ENCODE data around the gene IRF2BP1.

IRF2BP1 gene

DNA sequence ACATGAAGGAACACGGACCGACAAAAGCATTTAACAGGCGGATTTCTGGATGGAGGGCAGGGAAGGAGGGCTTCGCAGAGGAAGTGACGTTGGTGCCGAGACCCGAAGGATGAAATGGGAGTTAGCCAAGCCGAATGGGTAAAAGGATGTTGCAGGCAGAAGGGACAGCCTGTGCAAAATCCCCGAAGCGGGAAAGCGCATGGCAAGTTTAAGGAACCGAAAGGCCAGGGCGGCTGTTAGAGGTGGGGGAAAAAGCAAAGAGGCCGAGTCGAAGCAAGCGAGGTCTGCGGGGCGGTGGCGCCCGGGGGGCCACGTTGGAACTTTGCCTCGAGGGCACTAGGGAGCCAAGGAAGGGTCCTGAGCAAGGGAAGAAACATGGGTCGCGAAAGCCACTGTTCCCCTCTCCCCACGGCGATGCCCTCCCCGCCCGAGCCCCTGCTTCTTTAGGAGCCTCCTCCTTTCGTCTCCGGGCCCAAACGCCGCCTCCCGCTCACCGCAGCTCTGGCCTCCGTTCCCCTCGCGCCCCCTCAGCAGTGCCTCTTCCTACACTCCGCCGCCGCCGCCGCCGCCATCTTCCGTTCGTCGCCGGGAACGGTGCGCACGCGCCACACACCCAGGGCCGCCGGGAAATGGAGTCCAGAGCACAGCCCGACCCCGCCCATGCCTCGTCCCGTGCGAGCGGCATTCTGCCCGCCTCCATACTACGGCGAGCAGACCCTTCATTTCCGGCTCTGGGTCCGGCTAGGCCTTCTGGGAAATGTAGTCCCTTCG is 23.2 kb downstream of the IRF2BP1 start, which contains the start of gene SYMPK:
SYMPK (minus strand) TSS at position 584 of the 771 bp plus-strand sequence. CDS start 8,652 bp downstream, outside the sequence.
- TF ChIP-seq GLIS3 (CRISPR knock-in tag; IDR thresholded peaks at IDR 0.05) (0 out of 2 replicates have a peak, but pooled peaks have one; percentile 9), ZFP3 (CRISPR knock-in tag; IDR thresholded peaks at IDR 0.05) (0 out of 2 replicates have a peak, but pooled peaks have one; percentile 51), ZFP30 (CRISPR knock-in tag; IDR thresholded peaks at IDR 0.05) (no peak)
- TF ChIP-seq, protein P1, sequence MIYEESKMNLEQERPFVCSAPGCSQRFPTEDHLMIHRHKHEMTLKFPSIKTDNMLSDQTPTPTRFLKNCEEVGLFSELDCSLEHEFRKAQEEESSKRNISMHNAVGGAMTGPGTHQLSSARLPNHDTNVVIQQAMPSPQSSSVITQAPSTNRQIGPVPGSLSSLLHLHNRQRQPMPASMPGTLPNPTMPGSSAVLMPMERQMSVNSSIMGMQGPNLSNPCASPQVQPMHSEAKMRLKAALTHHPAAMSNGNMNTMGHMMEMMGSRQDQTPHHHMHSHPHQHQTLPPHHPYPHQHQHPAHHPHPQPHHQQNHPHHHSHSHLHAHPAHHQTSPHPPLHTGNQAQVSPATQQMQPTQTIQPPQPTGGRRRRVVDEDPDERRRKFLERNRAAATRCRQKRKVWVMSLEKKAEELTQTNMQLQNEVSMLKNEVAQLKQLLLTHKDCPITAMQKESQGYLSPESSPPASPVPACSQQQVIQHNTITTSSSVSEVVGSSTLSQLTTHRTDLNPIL (CRISPR knock-in tag; IDR thresholded peaks at IDR 0.05; ENCODE audit: low read depth), result no peak
- peak; percentile 96 for ATAC-seq

DNA sequence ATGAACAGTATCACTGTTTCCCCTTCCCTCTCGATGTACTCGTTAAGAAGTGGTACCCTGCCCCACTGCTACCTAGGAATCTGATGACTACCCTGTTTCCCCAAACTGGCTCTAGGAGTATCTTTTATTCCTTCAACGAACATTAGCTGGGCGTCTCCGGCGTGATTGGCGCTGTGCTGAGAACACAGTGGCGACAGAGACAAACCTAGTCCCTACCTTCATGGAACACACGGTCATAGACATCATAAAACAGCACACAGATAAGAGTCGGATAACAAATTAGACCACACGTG is 23.7 kb downstream of the IRF2BP1 start:
- ATAC-seq, result no peak
- TF ChIP-seq, protein P2, sequence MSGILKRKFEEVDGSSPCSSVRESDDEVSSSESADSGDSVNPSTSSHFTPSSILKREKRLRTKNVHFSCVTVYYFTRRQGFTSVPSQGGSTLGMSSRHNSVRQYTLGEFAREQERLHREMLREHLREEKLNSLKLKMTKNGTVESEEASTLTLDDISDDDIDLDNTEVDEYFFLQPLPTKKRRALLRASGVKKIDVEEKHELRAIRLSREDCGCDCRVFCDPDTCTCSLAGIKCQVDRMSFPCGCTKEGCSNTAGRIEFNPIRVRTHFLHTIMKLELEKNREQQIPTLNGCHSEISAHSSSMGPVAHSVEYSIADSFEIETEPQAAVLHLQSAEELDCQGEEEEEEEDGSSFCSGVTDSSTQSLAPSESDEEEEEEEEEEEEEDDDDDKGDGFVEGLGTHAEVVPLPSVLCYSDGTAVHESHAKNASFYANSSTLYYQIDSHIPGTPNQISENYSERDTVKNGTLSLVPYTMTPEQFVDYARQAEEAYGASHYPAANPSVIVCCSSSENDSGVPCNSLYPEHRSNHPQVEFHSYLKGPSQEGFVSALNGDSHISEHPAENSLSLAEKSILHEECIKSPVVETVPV (CRISPR knock-in tag; IDR thresholded peaks at IDR 0.05), result no peak
- TF ChIP-seq ZFP30 (CRISPR knock-in tag; IDR thresholded peaks at IDR 0.05), result no peak
- TF ChIP-seq, protein P3, sequence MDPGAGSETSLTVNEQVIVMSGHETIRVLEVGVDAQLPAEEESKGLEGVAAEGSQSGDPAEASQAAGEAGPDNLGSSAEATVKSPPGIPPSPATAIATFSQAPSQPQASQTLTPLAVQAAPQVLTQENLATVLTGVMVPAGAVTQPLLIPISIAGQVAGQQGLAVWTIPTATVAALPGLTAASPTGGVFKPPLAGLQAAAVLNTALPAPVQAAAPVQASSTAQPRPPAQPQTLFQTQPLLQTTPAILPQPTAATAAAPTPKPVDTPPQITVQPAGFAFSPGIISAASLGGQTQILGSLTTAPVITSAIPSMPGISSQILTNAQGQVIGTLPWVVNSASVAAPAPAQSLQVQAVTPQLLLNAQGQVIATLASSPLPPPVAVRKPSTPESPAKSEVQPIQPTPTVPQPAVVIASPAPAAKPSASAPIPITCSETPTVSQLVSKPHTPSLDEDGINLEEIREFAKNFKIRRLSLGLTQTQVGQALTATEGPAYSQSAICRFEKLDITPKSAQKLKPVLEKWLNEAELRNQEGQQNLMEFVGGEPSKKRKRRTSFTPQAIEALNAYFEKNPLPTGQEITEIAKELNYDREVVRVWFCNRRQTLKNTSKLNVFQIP (CRISPR knock-in tag; IDR thresholded peaks at IDR 0.05; ENCODE audit: borderline replicate concordance, low read depth), result no peak
- TF ChIP-seq ESRRG (CRISPR knock-in tag; IDR thresholded peaks at IDR 0.05), result no peak
- TF ChIP-seq ZFP3 (CRISPR knock-in tag; IDR thresholded peaks at IDR 0.05), result no peak
- no peak for TF ChIP-seq OSR1 (CRISPR knock-in tag; IDR thresholded peaks at IDR 0.05)
- no peak for TF ChIP-seq ZNF565 (CRISPR knock-in tag; conservative IDR thresholded peaks at IDR 0.05; ENCODE audit: low read depth)
- no peak for TF ChIP-seq ZC3H10 (CRISPR knock-in tag; IDR thresholded peaks at IDR 0.05)
- TF ChIP-seq, protein P4, sequence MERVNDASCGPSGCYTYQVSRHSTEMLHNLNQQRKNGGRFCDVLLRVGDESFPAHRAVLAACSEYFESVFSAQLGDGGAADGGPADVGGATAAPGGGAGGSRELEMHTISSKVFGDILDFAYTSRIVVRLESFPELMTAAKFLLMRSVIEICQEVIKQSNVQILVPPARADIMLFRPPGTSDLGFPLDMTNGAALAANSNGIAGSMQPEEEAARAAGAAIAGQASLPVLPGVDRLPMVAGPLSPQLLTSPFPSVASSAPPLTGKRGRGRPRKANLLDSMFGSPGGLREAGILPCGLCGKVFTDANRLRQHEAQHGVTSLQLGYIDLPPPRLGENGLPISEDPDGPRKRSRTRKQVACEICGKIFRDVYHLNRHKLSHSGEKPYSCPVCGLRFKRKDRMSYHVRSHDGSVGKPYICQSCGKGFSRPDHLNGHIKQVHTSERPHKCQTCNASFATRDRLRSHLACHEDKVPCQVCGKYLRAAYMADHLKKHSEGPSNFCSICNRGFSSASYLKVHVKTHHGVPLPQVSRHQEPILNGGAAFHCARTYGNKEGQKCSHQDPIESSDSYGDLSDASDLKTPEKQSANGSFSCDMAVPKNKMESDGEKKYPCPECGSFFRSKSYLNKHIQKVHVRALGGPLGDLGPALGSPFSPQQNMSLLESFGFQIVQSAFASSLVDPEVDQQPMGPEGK (CRISPR knock-in tag; IDR thresholded peaks at IDR 0.05; ENCODE audit: borderline replicate concordance), result no peak
- TF ChIP-seq ZNF70 (CRISPR knock-in tag; IDR thresholded peaks at IDR 0.05), result no peak
- TF ChIP-seq ZNF8 (CRISPR knock-in tag; IDR thresholded peaks at IDR 0.05), result no peak
- no peak for TF ChIP-seq CSDC2 (CRISPR knock-in tag; IDR thresholded peaks at IDR 0.05)
- no peak for TF ChIP-seq ISL1 (CRISPR knock-in tag; IDR thresholded peaks at IDR 0.05)

DNA sequence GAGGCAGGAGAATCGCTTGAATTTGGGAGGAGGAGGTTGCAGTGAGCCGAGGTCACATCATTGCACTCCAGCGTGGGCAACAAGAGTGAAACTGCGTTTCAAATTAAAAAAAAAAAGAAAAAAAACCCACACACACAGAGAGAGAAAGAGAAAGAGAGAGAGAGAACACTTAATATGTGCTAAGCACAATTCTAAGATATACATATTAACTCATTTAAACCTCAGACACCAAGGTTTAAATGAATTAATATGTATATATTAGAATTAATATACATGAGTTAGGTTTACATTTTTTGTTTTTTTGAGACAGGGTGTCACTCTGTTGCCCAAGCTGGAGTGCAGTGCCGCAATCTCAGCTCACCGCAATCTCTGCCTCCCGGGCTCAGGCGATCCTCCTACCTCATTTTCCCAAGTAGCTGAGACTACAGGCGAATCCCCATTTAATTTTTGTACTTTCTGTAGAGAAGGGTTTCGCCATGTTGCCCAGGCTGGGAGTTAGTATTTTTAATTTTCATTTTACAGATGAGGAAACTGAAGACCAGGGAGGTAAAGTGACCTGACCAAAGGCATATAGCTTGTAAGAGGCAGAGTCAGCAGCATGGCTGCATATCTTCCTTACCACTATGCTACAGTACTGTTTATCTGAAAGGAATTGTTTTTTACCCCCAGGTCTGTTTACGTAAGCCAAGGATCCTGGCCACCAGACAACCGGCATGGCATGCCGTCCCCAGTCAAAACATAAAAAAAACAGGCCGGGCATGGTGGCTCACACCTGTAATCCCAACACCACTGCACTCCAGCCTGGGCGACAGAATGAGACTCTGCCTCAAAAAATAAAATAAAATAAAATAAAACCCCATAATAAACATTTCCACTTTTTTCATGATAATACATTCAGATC is 25.3 kb downstream of the IRF2BP1 start:
- ATAC-seq, result no peak
- no peak for TF ChIP-seq CSDC2 (CRISPR knock-in tag; IDR thresholded peaks at IDR 0.05)
- no peak for TF ChIP-seq BACH2 (CRISPR knock-in tag; IDR thresholded peaks at IDR 0.05; ENCODE audit: borderline replicate concordance)
- TF ChIP-seq, protein P5, sequence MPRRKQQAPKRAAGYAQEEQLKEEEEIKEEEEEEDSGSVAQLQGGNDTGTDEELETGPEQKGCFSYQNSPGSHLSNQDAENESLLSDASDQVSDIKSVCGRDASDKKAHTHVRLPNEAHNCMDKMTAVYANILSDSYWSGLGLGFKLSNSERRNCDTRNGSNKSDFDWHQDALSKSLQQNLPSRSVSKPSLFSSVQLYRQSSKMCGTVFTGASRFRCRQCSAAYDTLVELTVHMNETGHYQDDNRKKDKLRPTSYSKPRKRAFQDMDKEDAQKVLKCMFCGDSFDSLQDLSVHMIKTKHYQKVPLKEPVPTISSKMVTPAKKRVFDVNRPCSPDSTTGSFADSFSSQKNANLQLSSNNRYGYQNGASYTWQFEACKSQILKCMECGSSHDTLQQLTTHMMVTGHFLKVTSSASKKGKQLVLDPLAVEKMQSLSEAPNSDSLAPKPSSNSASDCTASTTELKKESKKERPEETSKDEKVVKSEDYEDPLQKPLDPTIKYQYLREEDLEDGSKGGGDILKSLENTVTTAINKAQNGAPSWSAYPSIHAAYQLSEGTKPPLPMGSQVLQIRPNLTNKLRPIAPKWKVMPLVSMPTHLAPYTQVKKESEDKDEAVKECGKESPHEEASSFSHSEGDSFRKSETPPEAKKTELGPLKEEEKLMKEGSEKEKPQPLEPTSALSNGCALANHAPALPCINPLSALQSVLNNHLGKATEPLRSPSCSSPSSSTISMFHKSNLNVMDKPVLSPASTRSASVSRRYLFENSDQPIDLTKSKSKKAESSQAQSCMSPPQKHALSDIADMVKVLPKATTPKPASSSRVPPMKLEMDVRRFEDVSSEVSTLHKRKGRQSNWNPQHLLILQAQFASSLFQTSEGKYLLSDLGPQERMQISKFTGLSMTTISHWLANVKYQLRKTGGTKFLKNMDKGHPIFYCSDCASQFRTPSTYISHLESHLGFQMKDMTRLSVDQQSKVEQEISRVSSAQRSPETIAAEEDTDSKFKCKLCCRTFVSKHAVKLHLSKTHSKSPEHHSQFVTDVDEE (CRISPR knock-in tag; IDR thresholded peaks at IDR 0.05), result no peak
- no peak for TF ChIP-seq ZFP30 (CRISPR knock-in tag; IDR thresholded peaks at IDR 0.05)

Data from SK-N-SH treated with all-trans-retinoic acid at 6 μM for 48 hours (cell line).